Caco-2 (cell line): ENCODE measurements around the gene FAM187B. TPM values are rescaled to one million over a fixed set of nuclear protein-coding genes. Genes with fewer than 3 reads are reported as not detected.

Experiments
- BruUV-seq: library from RNA; stranded (reverse); fragments of 400-500 nt; replicated peaks from 2 replicates; lab custom pipeline; 2021; lab: Mats Ljungman, UMichigan
- CTCF ChIA-PET: fragments of 300-600 bp; sonication (Branson Sonifier 250); formaldehyde crosslinking; loops from one replicate; lab custom pipeline; 2022; ENCODE audit warnings: antibody characterized with exemption; lab: Charles Lee
- POLR2A ChIA-PET: fragments of 300-600 bp; sonication (Branson Sonifier 250); formaldehyde crosslinking; loops from one replicate; lab custom pipeline; 2022; ENCODE audit warnings: antibody characterized with exemption; lab: Charles Lee
- DNase-seq, 2 experiments: peaks; one replicate each; pipeline versions ENCODE4 v3.0.0 to v3.0.0-alpha.2; 2020 to 2022
- H3K27me3 ChIP-seq: replicated peaks from 2 replicates; pipeline ENCODE4 v1.6.0; 2011; ENCODE audit warnings: low read length; ENCODE audit not compliant: control insufficient read depth, insufficient read depth
- H3K36me3 ChIP-seq: 2 replicates; pipeline ENCODE4 v1.5.1; 2011; ENCODE audit warnings: low read length; ENCODE audit not compliant: control insufficient read depth, insufficient read depth
- H3K4me1 ChIP-seq: fragments of 250-450 bp; sonication (Bioruptor Pico); 2 replicates; pipeline ENCODE4 v1.5.1; 2020; ENCODE audit warnings: mild to moderate bottlenecking
- H3K4me3 ChIP-seq: 2 replicates; pipeline ENCODE4 v1.5.1; 2011; ENCODE audit warnings: low read depth, mild to moderate bottlenecking, control low read depth, low read length
- H3K9me3 ChIP-seq: fragments of 250-450 bp; sonication (Bioruptor Pico); 2 replicates; pipeline ENCODE4 v1.5.1; 2020; ENCODE audit warnings: mild to moderate bottlenecking, moderate library complexity
- H3K27ac Mint-ChIP-seq: one replicate; pipeline ENCODE4 v1.8.0; 2022; ENCODE audit warnings: mixed read lengths; ENCODE audit not compliant: unreplicated experiment
- H3K27me3 Mint-ChIP-seq: one replicate; pipeline ENCODE4 v1.8.0; 2022; ENCODE audit warnings: mixed read lengths; ENCODE audit not compliant: insufficient read depth, unreplicated experiment
- H3K36me3 Mint-ChIP-seq: one replicate; pipeline ENCODE4 v1.8.0; 2022; ENCODE audit warnings: mild to moderate bottlenecking, mixed read lengths; ENCODE audit not compliant: insufficient read depth, unreplicated experiment
- H3K4me1 Mint-ChIP-seq: one replicate; pipeline ENCODE4 v1.8.0; 2022; ENCODE audit warnings: low read depth, mixed read lengths; ENCODE audit not compliant: unreplicated experiment
- H3K4me3 Mint-ChIP-seq: one replicate; pipeline ENCODE4 v1.8.0; 2022; ENCODE audit warnings: mild to moderate bottlenecking, moderate library complexity, mixed read lengths; ENCODE audit not compliant: unreplicated experiment
- H3K9me3 Mint-ChIP-seq: one replicate; pipeline ENCODE4 v1.8.0; 2022; ENCODE audit warnings: mixed read lengths; ENCODE audit not compliant: unreplicated experiment
- intact Hi-C: fragments of 100-400 bp; cut with micrococcal nuclease; formaldehyde crosslinking; loops from one replicate; pipeline ENCODE4 v1.10.0; 2022; ENCODE audit not compliant: unreplicated experiment
- total RNA-seq: library from RNA; stranded (reverse); gene quantifications from 2 replicates; pipeline ENCODE4 v1.2.3, GENCODE V29; 2022
- TF ChIP-seq, protein P1 (sequence below), 2 experiments: fragments of 200-600 bp in 1 of 2; IDR thresholded peaks; 1 replicate in 1 of 2; 2 replicates in 1 of 2; pipeline versions ENCODE4 v1.5.1 to v1.8.0; 2011 to 2022; ENCODE audit warnings: antibody characterized with exemption in 1 of 2, control low read depth in 1 of 2, inconsistent platforms in 1 of 2, low read depth in 1 of 2, low read length in 1 of 2, mild to moderate bottlenecking in 1 of 2, moderate library complexity in 1 of 2; ENCODE audit not compliant: insufficient read depth in 1 of 2, severe bottlenecking in 1 of 2, unreplicated experiment in 1 of 2

Gene FAM187B
- total RNA-seq, 1 experiment from 2014 or later = not detected

DNA sequence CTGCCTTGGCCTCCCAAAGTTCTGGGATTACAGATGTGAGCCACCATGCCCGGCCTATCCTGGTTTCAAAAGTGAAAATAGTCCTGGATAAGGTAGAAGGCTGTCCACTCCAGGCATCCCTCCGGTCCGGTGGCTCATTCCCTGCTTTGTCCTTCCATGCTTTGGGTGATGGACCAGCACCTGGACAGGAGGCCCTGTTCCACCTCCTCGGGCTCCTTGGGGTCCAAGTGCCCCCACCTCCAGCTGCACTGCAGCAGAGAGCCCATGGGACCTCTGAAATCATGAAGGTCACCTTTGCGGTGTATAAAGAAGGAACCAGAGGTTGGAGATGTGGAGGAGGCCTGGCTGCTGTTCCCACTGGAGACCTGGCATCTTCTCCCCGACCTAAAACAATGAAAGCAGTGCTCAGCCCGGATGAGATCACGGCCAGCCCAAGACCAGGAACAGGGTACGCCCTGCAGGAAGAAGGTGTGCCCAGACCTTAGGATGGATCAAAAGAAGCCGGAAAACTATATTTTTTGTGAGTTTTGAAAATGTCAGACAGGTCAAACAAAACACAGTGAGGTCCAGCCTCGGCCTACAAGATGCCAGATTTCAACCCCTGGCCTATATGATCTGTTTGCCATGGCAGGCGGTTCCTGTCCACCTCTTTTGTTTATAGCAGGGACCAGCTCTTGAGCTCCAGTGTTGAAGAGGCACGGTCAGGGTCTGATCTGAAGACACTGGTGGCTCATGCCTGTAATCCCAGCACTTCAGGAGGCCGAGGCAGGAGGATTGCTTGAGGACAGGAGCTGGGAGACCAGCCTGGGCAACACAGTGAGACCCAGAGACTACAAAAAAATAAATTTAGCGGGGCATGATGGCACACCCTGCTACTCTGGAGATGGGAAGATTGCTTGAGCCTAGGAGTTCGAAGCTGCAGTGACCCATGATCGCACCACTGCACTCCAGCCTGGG lies 26.1 kb upstream of the FAM187B start:
- no peaks in the 10 kb centered on the region for H3K27me3 Mint-ChIP-seq
- Histone ChIP-seq H3K36me3 (peaks cover 17% of the 10 kb centered on the region), H3K4me1 (no peaks in the 10 kb centered on the region), H3K4me3 (no peak overlapping the region), H3K9me3 (no peaks in the 10 kb centered on the region), H3K27me3 (no peaks in the 10 kb centered on the region)
- BruUV-seq = no TSS peak
- intact Hi-C loops = no loop called here
- H3K36me3 Mint-ChIP-seq = peaks cover 92% of the 10 kb centered on the region
- no peak overlapping the region for H3K27ac Mint-ChIP-seq
- TF ChIP-seq, protein P1, sequence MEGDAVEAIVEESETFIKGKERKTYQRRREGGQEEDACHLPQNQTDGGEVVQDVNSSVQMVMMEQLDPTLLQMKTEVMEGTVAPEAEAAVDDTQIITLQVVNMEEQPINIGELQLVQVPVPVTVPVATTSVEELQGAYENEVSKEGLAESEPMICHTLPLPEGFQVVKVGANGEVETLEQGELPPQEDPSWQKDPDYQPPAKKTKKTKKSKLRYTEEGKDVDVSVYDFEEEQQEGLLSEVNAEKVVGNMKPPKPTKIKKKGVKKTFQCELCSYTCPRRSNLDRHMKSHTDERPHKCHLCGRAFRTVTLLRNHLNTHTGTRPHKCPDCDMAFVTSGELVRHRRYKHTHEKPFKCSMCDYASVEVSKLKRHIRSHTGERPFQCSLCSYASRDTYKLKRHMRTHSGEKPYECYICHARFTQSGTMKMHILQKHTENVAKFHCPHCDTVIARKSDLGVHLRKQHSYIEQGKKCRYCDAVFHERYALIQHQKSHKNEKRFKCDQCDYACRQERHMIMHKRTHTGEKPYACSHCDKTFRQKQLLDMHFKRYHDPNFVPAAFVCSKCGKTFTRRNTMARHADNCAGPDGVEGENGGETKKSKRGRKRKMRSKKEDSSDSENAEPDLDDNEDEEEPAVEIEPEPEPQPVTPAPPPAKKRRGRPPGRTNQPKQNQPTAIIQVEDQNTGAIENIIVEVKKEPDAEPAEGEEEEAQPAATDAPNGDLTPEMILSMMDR (IDR thresholded peaks at IDR 0.05; ENCODE audit: insufficient read depth in 1 of 2, low read depth in 1 of 2, low read length in 1 of 2, severe bottlenecking in 1 of 2, unreplicated experiment in 1 of 2) = no peak
- H3K9me3 Mint-ChIP-seq = no peaks in the 10 kb centered on the region
- ChIA-PET CTCF (no interaction called here), POLR2A (no interaction called here)
- H3K4me3 Mint-ChIP-seq = no peak overlapping the region
- DNase-seq = no peak
- peaks cover 9% of the 10 kb centered on the region for H3K4me1 Mint-ChIP-seq

DNA sequence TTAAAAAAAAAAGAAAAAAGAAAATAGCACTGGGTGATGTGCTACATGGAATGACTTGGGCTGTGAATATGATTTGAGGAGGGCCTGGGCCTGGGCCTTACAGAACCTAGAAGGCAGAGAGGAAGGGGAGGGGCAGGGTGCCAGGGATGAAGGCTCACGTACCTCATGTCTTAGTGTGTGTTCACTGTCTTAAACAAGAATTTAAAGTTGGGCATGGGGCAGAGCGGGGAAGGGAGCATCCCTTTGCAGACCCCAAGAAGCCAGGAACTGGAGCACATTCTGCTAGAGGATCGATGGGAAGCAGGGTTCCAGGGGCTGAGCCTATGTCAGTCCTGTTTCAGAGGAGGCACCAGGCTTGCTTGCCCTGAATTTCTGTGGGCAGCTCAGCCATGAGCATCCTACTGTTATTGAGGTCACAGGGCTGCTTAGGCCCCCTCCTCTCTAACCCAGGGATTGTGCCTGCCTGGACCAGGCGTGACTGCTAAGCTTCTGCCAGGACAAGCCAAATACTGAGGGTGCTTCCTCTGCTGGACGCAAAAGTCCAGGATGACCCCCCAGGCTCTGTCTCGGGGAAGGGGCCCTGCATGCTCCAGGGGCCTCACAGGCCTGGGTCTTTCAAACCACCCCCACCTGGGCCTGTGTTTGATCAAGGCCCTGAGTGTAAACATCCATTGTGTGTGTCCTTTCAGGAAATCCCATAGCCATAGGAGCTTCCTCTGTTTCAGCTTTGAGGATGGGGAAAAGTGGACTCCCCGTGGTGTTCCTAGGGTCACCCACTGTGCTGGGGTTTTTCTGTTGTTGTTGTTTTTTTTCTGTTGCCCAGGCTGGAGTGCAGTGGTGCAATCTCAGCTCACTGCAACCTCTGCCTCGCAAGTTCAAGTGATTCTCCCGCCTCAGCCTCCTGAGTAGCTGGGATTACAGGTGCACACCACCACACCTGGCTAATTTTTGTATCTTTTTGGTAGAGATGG lies 25.1 kb upstream of the FAM187B start:
- no peaks in the 10 kb centered on the region for H3K27me3 ChIP-seq
- DNase-seq = no peak
- TF ChIP-seq, protein P1 (IDR thresholded peaks at IDR 0.05; ENCODE audit: insufficient read depth in 1 of 2, low read depth in 1 of 2, low read length in 1 of 2, severe bottlenecking in 1 of 2, unreplicated experiment in 1 of 2) = no peak
- Mint-ChIP-seq H3K27me3 (no peaks in the 10 kb centered on the region), H3K4me3 (no peak overlapping the region), H3K9me3 (no peaks in the 10 kb centered on the region), H3K4me1 (peaks cover 13% of the 10 kb centered on the region), H3K27ac (no peak overlapping the region), H3K36me3 (peaks cover 92% of the 10 kb centered on the region)
- no peaks in the 10 kb centered on the region for H3K9me3 ChIP-seq
- no peaks in the 10 kb centered on the region for H3K4me1 ChIP-seq
- CTCF ChIA-PET = no interaction called here
- BruUV-seq = no TSS peak
- intact Hi-C loops = no loop called here
- peaks cover 14% of the 10 kb centered on the region for H3K36me3 ChIP-seq
- POLR2A ChIA-PET = interaction anchor here (0.5 to 0.8 kb wide), 2 partner anchors 11 to 15 kb away, joined by 3 read pairs; no protein-coding TSS in a partner anchor
- no peak overlapping the region for H3K4me3 ChIP-seq

DNA sequence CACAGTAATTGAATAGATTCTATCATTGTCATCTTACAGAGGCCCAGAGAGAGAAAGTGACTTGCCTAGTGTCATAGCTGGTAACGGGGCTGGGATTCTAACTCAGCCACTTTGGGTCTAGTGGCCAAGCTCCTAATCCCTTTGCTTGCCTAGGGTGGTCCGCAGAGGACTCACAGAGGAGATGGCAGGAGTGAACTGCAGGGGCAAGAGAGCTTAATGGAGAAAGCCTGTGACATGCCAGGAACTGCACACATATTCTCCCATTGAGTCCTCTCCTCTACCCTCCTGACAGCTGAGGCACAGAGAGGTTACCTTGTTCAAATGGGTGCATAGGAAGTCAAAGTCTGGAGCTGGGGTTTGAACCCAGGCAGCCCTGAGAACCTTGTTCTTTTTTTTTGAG lies 22.9 kb upstream of the FAM187B start:
- H3K4me3 ChIP-seq = no peak overlapping the region
- no peaks in the 10 kb centered on the region for H3K27me3 ChIP-seq
- H3K27me3 Mint-ChIP-seq = no peaks in the 10 kb centered on the region
- H3K4me3 Mint-ChIP-seq = no peak overlapping the region
- ChIA-PET CTCF (no interaction called here), POLR2A (interaction anchor here (0.9 kb wide), 1 partner anchor 18 kb away, joined by 3 read pairs; no protein-coding TSS in a partner anchor)
- no peaks in the 10 kb centered on the region for H3K9me3 Mint-ChIP-seq
- intact Hi-C loops = no loop called here
- H3K9me3 ChIP-seq = no peaks in the 10 kb centered on the region
- no peak overlapping the region for H3K27ac Mint-ChIP-seq
- no peak for DNase-seq
- TF ChIP-seq, protein P1 (IDR thresholded peaks at IDR 0.05; ENCODE audit: insufficient read depth in 1 of 2, low read depth in 1 of 2, low read length in 1 of 2, severe bottlenecking in 1 of 2, unreplicated experiment in 1 of 2) = no peak
- peaks cover 10% of the 10 kb centered on the region for H3K4me1 ChIP-seq
- H3K36me3 ChIP-seq = peaks cover 12% of the 10 kb centered on the region
- BruUV-seq = no TSS peak
- peaks cover 87% of the 10 kb centered on the region for H3K36me3 Mint-ChIP-seq
- peaks cover 21% of the 10 kb centered on the region for H3K4me1 Mint-ChIP-seq
